Heart left ventricle (tissue), 16 donors: ENCODE data around the gene TMEM80. TPM values are rescaled to one million over a fixed set of nuclear protein-coding genes. Genes with fewer than 3 reads are reported as not detected.

Source experiments
- ATAC-seq, 4 donors: fragments of 200-7000 bp; cut with Tn5 transposase; one replicate each; pipeline ENCODE4 v1.9.1; 2020 to 2022; ENCODE audit warnings: moderate library complexity in 4 of 4, mild to moderate bottlenecking in 3 of 4, moderate number of reproducible peaks in 1 of 4
- DNase-seq, 5 donors: peaks; one replicate each; pipeline ENCODE4 v3.0.0-alpha.2; 2020
- H3K27ac ChIP-seq, 12 donors: fragments of 200-600 bp; sonication (generic) in 4 of 12; one replicate each; pipeline versions ENCODE4 v1.5.0 to v1.8.0; 2016 to 2022; ENCODE audit warnings: mild to moderate bottlenecking in 2 of 12
- H3K27me3 ChIP-seq, 9 donors: fragments of 200-600 bp; sonication (generic) in 2 of 9; one replicate each; pipeline versions ENCODE4 v1.5.1 to v1.8.0; 2016 to 2022; ENCODE audit warnings: mild to moderate bottlenecking in 3 of 9
- H3K36me3 ChIP-seq, 9 donors: fragments of 200-600 bp; sonication (generic) in 2 of 9; one replicate each; pipeline versions ENCODE4 v1.5.0 to v1.8.0; 2018 to 2022; ENCODE audit warnings: mild to moderate bottlenecking in 2 of 9
- H3K4me1 ChIP-seq, 12 donors: fragments of 200-600 bp; sonication (generic) in 4 of 12; one replicate each; pipeline versions ENCODE4 v1.5.0 to v1.8.0; 2016 to 2022; ENCODE audit warnings: mild to moderate bottlenecking in 3 of 12
- H3K4me3 ChIP-seq, 12 donors: fragments of 200-600 bp; sonication (generic) in 4 of 12; one replicate each; pipeline versions ENCODE4 v1.5.0 to v1.8.0; 2017 to 2022; ENCODE audit warnings: mild to moderate bottlenecking in 9 of 12, moderate library complexity in 4 of 12
- H3K9me3 ChIP-seq, 12 donors: fragments of 200-600 bp; sonication (generic) in 4 of 12; one replicate each; pipeline versions ENCODE4 v1.5.0 to v1.8.0; 2016 to 2022; ENCODE audit warnings: mild to moderate bottlenecking in 1 of 12
- CTCF ChIP-seq, 12 donors: fragments of 200-600 bp; sonication (generic) in 4 of 12; IDR thresholded peaks; one replicate each; pipeline versions ENCODE4 v1.5.0 to v1.8.0; 2018 to 2022; ENCODE audit warnings: antibody characterized with exemption in 12 of 12, mild to moderate bottlenecking in 5 of 12
- POLR2A ChIP-seq, 2 donors: fragments of 450-650 bp; IDR thresholded peaks; one replicate each; pipeline ENCODE4 v1.6.1; 2017; ENCODE audit warnings: antibody characterized with exemption in 2 of 2, mild to moderate bottlenecking in 2 of 2, moderate library complexity in 2 of 2
- WGBS, 4 donors: extraction: QIAGEN DNeasy Blood & Tissue Kit in 2 of 4; methylation state at CpG; one replicate each; pipeline versions ENCODE4 v1.1.5 to v1.1.7; 2013 to 2018; 5-methylcytosine and 5-hydroxymethylcytosine counted together
- intact Hi-C, 10 donors: fragments of 100-400 bp; cut with DNase I; formaldehyde crosslinking; loops; one replicate each; pipeline versions ENCODE4 v1.11.1 to v1.14.2; 2022
- polyA plus RNA-seq, 2 donors: library from polyadenylated mRNA; stranded (reverse); fragments of 200-250 nt; gene quantifications; one replicate each; pipeline ENCODE4 v1.2.3, GENCODE V29; 2013
- total RNA-seq, 9 donors: library from RNA; depleted of rRNA in 2 of 9; stranded (reverse); fragments of >200 nt in 2 of 9; fragmentation: NEBNext Ultra II Directional in 3 of 9; extraction: Animal tissue kit (Norgen Biotek cat#: 25700) in 3 of 9; gene quantifications; one replicate each; pipeline versions ENCODE4 v1.1.0 to v1.2.4, GENCODE V29; 2016 to 2023
- donor health status: ischemic (EF 13 %, LVEDD 7.1; RV severe dilation, severe dysfunction).
- donor health status: healthy with polysubstance abuse.
- donor health status: DM: no; HTN: yes; CAD: no.
- donor health status: DM: no; HTN: no; CAD: no.
- donor health status: ischemic (EF 25% LVEDD 6.9; RV normal size, moderate dysfunction).
- donor health status: ischemic (EF 25% LVEDD 5.7; RV mildly dilated, moderate dysfunction).
- donor health status: healthy.
- donor health status: DM: yes; HTN: yes; CAD: no.
- donor health status: ischemic (EF 35%, LVEDD 5.7; RV mildly dilated, moderate dysfunction).
- donor health status: nonischemic (EF 11% LVEDD 7.7; RV severe dilation, severe dysfunction).
- donor health status: DM: yes; HTN: yes; CAD: no.
- donor health status: PGD.
- donor health status: ischemic (EF 29% LVEDD 5.4; RV normal size, mild dysfunction).
- donor health status: nonischemic (EF 23%, LVEDD 6.1; RV moderate dilation, normal function).

TMEM80 gene
- total and polyA plus RNA-seq, 11 donors: 8.0 to 18.2 (median 14.9) TPM

GRCh38 chr11:704228-704674 is 8.6 kb downstream of the TMEM80 start:
- no peak for TF ChIP-seq POLR2A (IDR thresholded peaks at IDR 0.05)
- TF ChIP-seq CTCF (IDR thresholded peaks at IDR 0.05): no peak
- Histone ChIP-seq H3K27me3 (peaks cover 0 to 33% (median 14%) of the 10 kb centered on the region in 9 donors), H3K4me3 (no peak overlapping the region), H3K9me3 (no peaks in the 10 kb centered on the region), H3K4me1 (peaks cover 0 to 32% (median 17%) of the 10 kb centered on the region in 12 donors), H3K27ac (no peak overlapping the region), H3K36me3 (peaks cover 0 to 40% (median 20%) of the 10 kb centered on the region in 9 donors)
- no peak for DNase-seq
- no peak for ATAC-seq
- 87 to 93% (median 92%) methylated on average over 16 to 18 of the region's 18 CpGs for WGBS, 4 donors
- intact Hi-C loops: no loop called here

- 65 to 83% (median 70%) methylated on average over 18 to 27 of the region's 27 CpGs for WGBS, 4 donors
- TF ChIP-seq POLR2A (IDR thresholded peaks at IDR 0.05) (no peak), CTCF (IDR thresholded peaks at IDR 0.05) (no peak)
- Histone ChIP-seq H3K9me3 (no peaks in the 10 kb centered on the region), H3K4me3 (peak overlapping the region in 2 of 12 donors; percentile 56 to 60), H3K27me3 (peaks cover 0 to 40% (median 14%) of the 10 kb centered on the region in 9 donors), H3K4me1 (peaks cover 0 to 32% (median 17%) of the 10 kb centered on the region in 12 donors), H3K36me3 (peaks cover 0 to 32% (median 15%) of the 10 kb centered on the region in 9 donors), H3K27ac (peak overlapping the region in 1 of 12 donors; percentile 78)
- DNase-seq (peak in 1 of 5 donors; percentile 60), ATAC-seq (peak in 3 of 4 donors; percentile 13 to 43 (median 33))
- intact Hi-C loops: no loop called here
Measured at GRCh38 chr11:704781-705645, 9.4 kb downstream of the TMEM80 start.

DNA sequence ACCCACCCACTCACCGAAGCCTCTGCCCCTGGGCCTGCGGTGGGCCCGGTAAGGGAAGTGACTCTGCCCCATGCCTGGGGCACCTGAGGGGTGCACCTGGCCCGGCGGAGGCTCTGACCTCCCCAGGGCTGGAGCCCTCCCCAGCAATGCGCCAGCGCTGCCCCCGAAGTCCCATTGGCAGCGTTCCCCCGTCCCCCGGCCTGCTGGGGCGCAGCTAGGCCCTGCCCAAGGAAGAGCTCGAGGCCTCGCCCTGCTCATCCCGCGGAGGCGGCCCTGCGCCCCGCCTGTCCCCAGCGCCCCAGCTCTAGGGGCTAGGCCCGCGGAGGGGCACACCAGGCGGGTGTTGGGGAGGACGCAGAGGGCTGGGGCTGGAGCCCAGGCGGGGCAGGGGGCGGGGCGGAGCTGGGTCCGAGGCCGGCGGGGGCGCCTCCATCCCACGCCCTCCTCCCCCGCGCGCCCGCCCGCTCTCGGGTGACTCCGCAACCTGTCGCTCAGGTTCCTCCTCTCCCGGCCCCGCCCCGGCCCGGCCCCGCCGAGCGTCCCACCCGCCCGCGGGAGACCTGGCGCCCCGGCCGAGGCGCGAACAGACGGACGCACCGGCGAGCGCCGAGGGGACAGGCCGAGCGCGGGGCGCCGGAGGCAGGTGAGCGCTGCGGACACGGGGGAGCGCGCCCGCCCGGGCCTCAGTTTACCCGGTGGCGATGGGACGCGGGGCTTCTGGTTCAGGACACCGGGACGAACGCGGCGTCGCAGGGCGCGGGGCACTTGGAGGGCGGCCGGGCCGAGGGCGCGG is 10.2 kb downstream of the TMEM80 start, which contains the start of gene EPS8L2:
EPS8L2 (plus strand) TSS at position 586 of the 793 bp plus-strand sequence. CDS start 3,177 bp downstream, outside the sequence.
- Histone ChIP-seq H3K36me3 (peaks cover 0 to 24% (median 10%) of the 10 kb centered on the region in 9 donors), H3K4me1 (peaks cover 0 to 38% (median 17%) of the 10 kb centered on the region in 12 donors), H3K27me3 (peaks cover 0 to 44% (median 14%) of the 10 kb centered on the region in 9 donors), H3K4me3 (peak within 1 kb of the TSS; percentile 7 to 61 (median 44)), H3K9me3 (no peaks in the 10 kb centered on the region), H3K27ac (peak within 1 kb of the TSS in 6 of 12 donors; percentile 23 to 78 (median 46))
- intact Hi-C loops: no loop called here
- ATAC-seq: peak in 2 of 4 donors; percentile 3 to 5
- no peak for TF ChIP-seq POLR2A (IDR thresholded peaks at IDR 0.05)
- no peak for TF ChIP-seq CTCF (IDR thresholded peaks at IDR 0.05)
- 8 to 28% (median 12%) methylated on average over 5 to 90 of the region's 90 CpGs for WGBS, 4 donors
- DNase-seq: peak in 1 of 5 donors; percentile 67
